Left lung (tissue), 10 donors: ENCODE results near the gene DARS1. TPM values are rescaled to one million over a fixed set of nuclear protein-coding genes. Genes with fewer than 3 reads are reported as not detected.

Experiments
- ATAC-seq: fragments of 200-7000 bp; cut with Tn5 transposase; one replicate; pipeline ENCODE4 v1.9.1; 2020; ENCODE audit warnings: moderate library complexity
- DNase-seq, 4 donors: peaks; one replicate each; pipeline ENCODE4 v3.0.0-alpha.2; 2013 to 2020
- H3K27ac ChIP-seq, 2 donors: fragments of 200-600 bp; sonication (generic) in 1 of 2; one replicate each; pipeline versions ENCODE4 v1.5.0 to v1.8.0; 2020 to 2021
- H3K27me3 ChIP-seq, 2 donors: fragments of 200-600 bp; sonication (generic) in 1 of 2; one replicate each; pipeline versions ENCODE4 v1.5.0 to v1.8.0; 2020 to 2021
- H3K36me3 ChIP-seq, 2 donors: fragments of 200-600 bp; sonication (generic) in 1 of 2; one replicate each; pipeline versions ENCODE4 v1.5.0 to v1.8.0; 2020 to 2021
- H3K4me1 ChIP-seq, 2 donors: fragments of 200-600 bp; one replicate each; pipeline ENCODE4 v1.8.0; 2021
- H3K4me3 ChIP-seq, 2 donors: fragments of 200-600 bp; sonication (generic) in 1 of 2; one replicate each; pipeline versions ENCODE4 v1.5.0 to v1.8.0; 2020 to 2021; ENCODE audit warnings: mild to moderate bottlenecking in 1 of 2
- H3K9me3 ChIP-seq, 2 donors: fragments of 200-600 bp; sonication (generic) in 1 of 2; one replicate each; pipeline versions ENCODE4 v1.5.0 to v1.8.0; 2020 to 2021
- CTCF ChIP-seq, 2 donors: fragments of 200-600 bp; sonication (generic) in 1 of 2; IDR thresholded peaks; one replicate each; pipeline versions ENCODE4 v1.5.0 to v1.8.0; 2021; ENCODE audit warnings: antibody characterized with exemption in 2 of 2
- intact Hi-C, 2 donors: fragments of 100-400 bp; cut with DNase I; formaldehyde crosslinking; loops; one replicate each; pipeline versions ENCODE4 v1.11.2 to v1.14.2; 2022
- polyA plus RNA-seq, 6 donors: library from polyadenylated mRNA; unstranded; fragments of 120-200 nt; gene quantifications; one replicate each; pipeline ENCODE4 v1.2.1, GENCODE V29; 2013; ENCODE audit not compliant: insufficient read length in 6 of 6
- total RNA-seq, 2 donors: library from RNA; stranded (reverse); fragmentation: NEBNext Ultra II Directional; extraction: Animal tissue kit (Norgen Biotek cat#: 25700); gene quantifications; one replicate each; pipeline ENCODE4 v1.2.1, GENCODE V29; 2021
- donor health status: DM: no; HTN: yes; CAD: no.
- donor health status: DM: no; HTN: no; CAD: no.

Gene DARS1
- total and polyA plus RNA-seq, 8 donors = 46.9 to 165 (median 134) TPM

GRCh38 chr2:135994281-135994680 lies 8.9 kb upstream of the DARS1 start:
- no peaks in the 10 kb centered on the region for H3K4me1 ChIP-seq
- intact Hi-C loops = no loop called here
- no peak overlapping the region for H3K27ac ChIP-seq
- H3K27me3 ChIP-seq = no peaks in the 10 kb centered on the region
- no peaks in the 10 kb centered on the region for H3K9me3 ChIP-seq
- no peak overlapping the region for H3K4me3 ChIP-seq
- DNase-seq = no peak
- no peak for ATAC-seq
- TF ChIP-seq CTCF (IDR thresholded peaks at IDR 0.05) = no peak
- H3K36me3 ChIP-seq = no peaks in the 10 kb centered on the region

DNA sequence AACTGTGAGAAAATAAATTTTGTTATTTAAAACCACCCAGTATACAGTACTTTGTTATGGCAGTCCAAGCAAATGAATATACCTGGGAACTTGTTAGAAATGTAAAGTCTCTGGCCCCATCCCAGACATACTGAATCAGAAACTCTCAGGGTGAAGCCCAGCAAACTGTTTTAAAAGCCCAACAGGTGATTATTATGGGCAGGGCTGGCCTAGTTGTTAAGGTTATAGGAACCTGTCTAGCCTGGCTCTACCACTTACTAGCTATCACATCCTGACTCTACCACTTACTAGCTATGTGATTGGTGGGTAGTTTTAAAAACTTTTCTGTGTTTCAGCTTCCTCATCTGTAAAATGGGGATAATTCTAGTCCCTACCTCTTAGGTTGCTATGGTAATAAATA lies 8.0 kb upstream of the DARS1 start:
- DNase-seq = no peak
- ATAC-seq = no peak
- H3K27me3 ChIP-seq = no peaks in the 10 kb centered on the region
- intact Hi-C loops = no loop called here
- H3K27ac ChIP-seq = no peak overlapping the region
- no peaks in the 10 kb centered on the region for H3K4me1 ChIP-seq
- no peak overlapping the region for H3K4me3 ChIP-seq
- H3K36me3 ChIP-seq = no peaks in the 10 kb centered on the region
- no peak for TF ChIP-seq CTCF (IDR thresholded peaks at IDR 0.05)
- no peaks in the 10 kb centered on the region for H3K9me3 ChIP-seq

DNA sequence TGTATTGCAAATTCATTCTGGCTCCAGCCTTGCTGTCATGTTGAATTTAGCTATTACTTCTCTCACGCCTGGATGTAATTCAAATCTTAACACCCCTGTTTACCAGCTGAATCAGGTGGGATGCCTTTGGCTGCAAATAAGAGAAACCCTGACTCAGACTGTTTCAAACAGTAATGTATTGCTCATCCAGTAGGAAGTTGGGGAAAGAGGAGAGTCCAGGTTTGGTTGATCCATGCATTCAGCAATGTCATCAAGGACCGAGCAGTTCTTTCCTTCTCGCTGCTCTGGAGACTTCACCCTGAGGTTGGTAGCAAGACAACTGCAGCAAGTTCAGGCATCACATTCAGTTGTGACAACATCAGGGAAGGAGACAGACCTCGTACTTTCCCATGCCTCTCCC lies 6.4 kb upstream of the DARS1 start:
- no peaks in the 10 kb centered on the region for H3K9me3 ChIP-seq
- intact Hi-C loops = no loop called here
- no peak for ATAC-seq

DNA sequence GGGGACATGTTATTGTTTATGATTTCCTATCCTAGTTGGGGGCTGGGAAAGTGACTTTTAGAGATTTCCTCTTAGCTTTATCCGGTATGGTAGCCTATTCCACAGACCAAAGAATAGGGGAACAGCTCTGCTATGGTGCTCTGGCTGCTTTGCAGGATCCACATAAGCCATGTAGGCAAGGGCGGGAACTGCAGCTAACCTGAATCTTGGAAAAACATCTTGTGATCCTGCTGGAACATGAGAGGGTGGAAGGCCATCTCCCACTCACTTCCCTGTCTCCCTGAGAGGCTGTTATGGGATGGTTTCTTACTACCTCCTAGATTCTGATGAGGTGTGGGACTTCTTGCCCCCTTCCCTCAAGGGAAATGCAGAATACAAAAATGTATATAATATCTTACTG lies 2.0 kb upstream of the DARS1 start:
- intact Hi-C loops = no loop called here
- H3K4me1 ChIP-seq = peaks cover 5 to 26% of the 10 kb centered on the region in 2 donors
- H3K9me3 ChIP-seq = no peaks in the 10 kb centered on the region
- H3K36me3 ChIP-seq = peaks cover 0 to 3% of the 10 kb centered on the region in 2 donors
- TF ChIP-seq CTCF (IDR thresholded peaks at IDR 0.05) = no peak
- H3K27ac ChIP-seq = no peak overlapping the region
- DNase-seq (no peak), ATAC-seq (no peak)
- no peak overlapping the region for H3K4me3 ChIP-seq
- no peaks in the 10 kb centered on the region for H3K27me3 ChIP-seq

More for the DNA sequence above, 6.4 kb upstream of the DARS1 start:
- no peaks in the 10 kb centered on the region for H3K4me1 ChIP-seq
- no peaks in the 10 kb centered on the region for H3K27me3 ChIP-seq
- H3K36me3 ChIP-seq = no peaks in the 10 kb centered on the region
- DNase-seq = no peak
- no peak for TF ChIP-seq CTCF (IDR thresholded peaks at IDR 0.05)
- H3K27ac ChIP-seq = no peak overlapping the region
- H3K4me3 ChIP-seq = no peak overlapping the region

- no peak for ATAC-seq
- Histone ChIP-seq H3K27ac (peak overlapping the region in 1 of 2 donors; percentile 98), H3K27me3 (no peaks in the 10 kb centered on the region), H3K36me3 (peaks cover 0 to 13% of the 10 kb centered on the region in 2 donors), H3K4me3 (no peak overlapping the region), H3K4me1 (peaks cover 5 to 29% of the 10 kb centered on the region in 2 donors), H3K9me3 (no peaks in the 10 kb centered on the region)
- TF ChIP-seq CTCF (IDR thresholded peaks at IDR 0.05) = no peak
- intact Hi-C loops = no loop called here
- DNase-seq = no peak
These were observed 1.1 kb upstream of the DARS1 start for GRCh38 chr2:135986507-135986906.
